Skeletal muscle cell (primary cell): ENCODE results near the gene NFE2.
"Not testable (repeated sequence)": the region's sequence is repeated elsewhere in the genome, so short reads cannot be mapped to it uniquely, and the experiment has no call there.

ENCODE experiments used
- DNase-seq: peaks from one replicate; pipeline ENCODE4 v3.0.0-alpha.2; 2010; ENCODE audit warnings: low read depth
- H3K4me3 ChIP-seq: 2 replicates; pipeline ENCODE4 v1.5.1; 2011; ENCODE audit warnings: low read depth, mild to moderate bottlenecking, control low read depth, low read length, moderate library complexity

Gene NFE2

GRCh38 chr12:54285150-54286041 is 15.4 kb downstream of the NFE2 start:
- H3K4me3 ChIP-seq: no peak overlapping the region
- DNase-seq: no peak

GRCh38 chr12:54284070-54284780 is 16.6 kb downstream of the NFE2 start:
- H3K4me3 ChIP-seq: peak overlapping the region; percentile 58

GRCh38 chr12:54282949-54283593 is 17.7 kb downstream of the NFE2 start:
- DNase-seq: no peak
- H3K4me3 ChIP-seq: peak overlapping the region; percentile 58

More at GRCh38 chr12:54284070-54284780, 16.6 kb downstream of the NFE2 start:
- not testable (repeated sequence) for DNase-seq

- DNase-seq: not testable (repeated sequence)
- H3K4me3 ChIP-seq: peak overlapping the region; percentile 58
Measured at GRCh38 chr12:54281694-54282093, 19.1 kb downstream of the NFE2 start.

- H3K4me3 ChIP-seq: peak overlapping the region; percentile 58
- DNase-seq: not testable (repeated sequence)
Measured at GRCh38 chr12:54281261-54281638, 19.6 kb downstream of the NFE2 start.

GRCh38 chr12:54280468-54281260 is 20.2 kb downstream of the NFE2 start, which contains the start of gene HNRNPA1:
HNRNPA1 (plus strand) TSS chr12:54280726; CDS start chr12:54280808, 82 bp downstream.
- peak within 1 kb of the TSS; percentile 58 for H3K4me3 ChIP-seq

GRCh38 chr12:54279632-54280467 is 21.0 kb downstream of the NFE2 start, which contains the start of gene CBX5:
CBX5 (minus strand) TSS chr12:54280122; CDS start chr12:54257650, 22,472 bp downstream.
- DNase-seq: peak; percentile 100
- peak within 1 kb of the TSS; percentile 58 for H3K4me3 ChIP-seq

More at GRCh38 chr12:54280468-54281260, 20.2 kb downstream of the NFE2 start, which contains the start of gene HNRNPA1:
- peak; percentile 100 for DNase-seq

- no peak for DNase-seq
- H3K4me3 ChIP-seq: peak overlapping the region; percentile 58
Measured at GRCh38 chr12:54279227-54279631, 21.6 kb downstream of the NFE2 start.

GRCh38 chr12:54277823-54278276 is 23.0 kb downstream of the NFE2 start:
- H3K4me3 ChIP-seq: peak overlapping the region; percentile 58
- DNase-seq: no peak

- no peak overlapping the region for H3K4me3 ChIP-seq
- no peak for DNase-seq
Measured at GRCh38 chr12:54276368-54276767, 24.4 kb downstream of the NFE2 start.

- no peak for DNase-seq
- H3K4me3 ChIP-seq: no peak overlapping the region
Measured at GRCh38 chr12:54273981-54274380, 26.8 kb downstream of the NFE2 start.

GRCh38 chr12:54272214-54272613 is 28.6 kb downstream of the NFE2 start:
- H3K4me3 ChIP-seq: no peak overlapping the region
- no peak for DNase-seq

GRCh38 chr12:54270345-54270744 is 30.5 kb downstream of the NFE2 start:
- no peak overlapping the region for H3K4me3 ChIP-seq
- no peak for DNase-seq

GRCh38 chr12:54266852-54267251 is 34.0 kb downstream of the NFE2 start:
- H3K4me3 ChIP-seq: no peak overlapping the region
- DNase-seq: no peak

- DNase-seq: no peak
- H3K4me3 ChIP-seq: no peak overlapping the region
Measured at GRCh38 chr12:54265364-54265812, 35.4 kb downstream of the NFE2 start.

GRCh38 chr12:54262403-54262925 is 38.4 kb downstream of the NFE2 start:
- no peak for DNase-seq
- no peak overlapping the region for H3K4me3 ChIP-seq

GRCh38 chr12:54261815-54262402 is 38.9 kb downstream of the NFE2 start:
- DNase-seq: no peak

More at GRCh38 chr12:54261815-54262402, 38.9 kb downstream of the NFE2 start:
- no peak overlapping the region for H3K4me3 ChIP-seq
